ENCODE results near the gene SMPD3. TPM values are rescaled to one million over a fixed set of nuclear protein-coding genes. Genes with fewer than 3 reads are reported as not detected.

Gene SMPD3
- polyA plus RNA-seq, 2 of the 4 experiments (the other 2 are of a cell fraction), result 0.04 to 0.13 TPM

GRCh38 chr16:68355447-68356248 lies 92.7 kb downstream of the SMPD3 start:
- FAIRE-seq, result no peak
- TF ChIP-seq HOXA7 (CRISPR knock-in tag; IDR thresholded peaks at IDR 0.05), result no peak
- no peak for TF ChIP-seq MYC (IDR thresholded peaks at IDR 0.05; ENCODE audit: borderline replicate concordance, low read length)
- TF ChIP-seq HDAC2 (IDR thresholded peaks at IDR 0.05), result no peak
- TF ChIP-seq NPAS2 (CRISPR knock-in tag; IDR thresholded peaks at IDR 0.05; ENCODE audit: borderline replicate concordance), result no peak
- no peak for TF ChIP-seq FOSB (CRISPR knock-in tag; IDR thresholded peaks at IDR 0.05)
- no peak for TF ChIP-seq MAX (IDR thresholded peaks at IDR 0.05)
- TF ChIP-seq ZC3H11A (IDR thresholded peaks at IDR 0.05), result no peak
- TF ChIP-seq FOSL2 (IDR thresholded peaks at IDR 0.05), result no peak
- TF ChIP-seq FOSL2 (CRISPR knock-in tag; IDR thresholded peaks at IDR 0.05), result no peak
- no peak for TF ChIP-seq HES2 (IDR thresholded peaks at IDR 0.05)
- no peak for TF ChIP-seq ATOH8 (CRISPR knock-in tag; IDR thresholded peaks at IDR 0.05; ENCODE audit: low read depth)
- no peak for TF ChIP-seq RAD21 (conservative IDR thresholded peaks at IDR 0.05 in 1 of 2, IDR thresholded peaks at IDR 0.05 in 1 of 2)
- no peak for TF ChIP-seq HMGXB4 (CRISPR knock-in tag; IDR thresholded peaks at IDR 0.05; ENCODE audit: borderline replicate concordance)
- TF ChIP-seq HEYL (CRISPR knock-in tag; IDR thresholded peaks at IDR 0.05), result no peak
- TF ChIP-seq PHF8 (IDR thresholded peaks at IDR 0.05; ENCODE audit: borderline replicate concordance, low read depth), result no peak
- no peak for TF ChIP-seq POLR2A (IDR thresholded peaks at IDR 0.05; ENCODE audit: low read length)
- ChIA-PET CTCF (interaction anchor here (0.5 to 1.9 kb wide), 5 partner anchors 12 to 363 kb away, joined by 3 to 6 read pairs (median 3); no protein-coding TSS in a partner anchor), POLR2A (no interaction called here)
- Histone ChIP-seq H3K4me2 (no peak overlapping the region), H3K4me1 (no peaks in the 10 kb centered on the region), H3K27ac (no peak overlapping the region), H3K9me3 (no peaks in the 10 kb centered on the region), H3K4me3 (no peak overlapping the region)
- DNase-seq (ENCODE audit: low read depth in 1 of 2, low spot score in 1 of 2), result no peak
- ATAC-seq, result peak in 1 of 2 experiments; percentile 21; a peak in 2 of 6 replicates
- WGBS (ENCODE audit: missing lambda C conversion rate), result 95% methylated on average over 23 of the region's 28 CpGs

- Histone ChIP-seq H3K4me2 (no peak overlapping the region), H3K27ac (no peak overlapping the region), H3K9me3 (no peaks in the 10 kb centered on the region), H3K4me1 (no peaks in the 10 kb centered on the region), H3K4me3 (no peak overlapping the region)
- ChIA-PET POLR2A (no interaction called here), CTCF (no interaction called here)
- FAIRE-seq, result no peak
- DNase-seq (ENCODE audit: low read depth in 1 of 2, low spot score in 1 of 2), result no peak
- no peak for ATAC-seq
- WGBS (ENCODE audit: missing lambda C conversion rate), result 92% methylated on average over 9 of the region's 9 CpGs
- no peak for TF ChIP-seq HOXB13 (CRISPR knock-in tag; IDR thresholded peaks at IDR 0.05; ENCODE audit: low read depth)
- no peak for TF ChIP-seq USF2 (IDR thresholded peaks at IDR 0.05)
- no peak for TF ChIP-seq HOXA7 (CRISPR knock-in tag; IDR thresholded peaks at IDR 0.05)
- TF ChIP-seq NFE2L2 (conservative IDR thresholded peaks at IDR 0.05; ENCODE audit: low read length), result no peak
- TF ChIP-seq CHD4 (IDR thresholded peaks at IDR 0.05; ENCODE audit: borderline replicate concordance), result no peak
- no peak for TF ChIP-seq SMC3 (IDR thresholded peaks at IDR 0.05)
- no peak for TF ChIP-seq CEBPB (IDR thresholded peaks at IDR 0.05)
- no peak for TF ChIP-seq FOSB (CRISPR knock-in tag; IDR thresholded peaks at IDR 0.05)
- no peak for TF ChIP-seq E2F6 (IDR thresholded peaks at IDR 0.05; ENCODE audit: borderline replicate concordance, low read depth)
- TF ChIP-seq SREBF2 (IDR thresholded peaks at IDR 0.05), result no peak
- no peak for TF ChIP-seq MAX (IDR thresholded peaks at IDR 0.05)
- no peak for TF ChIP-seq POLR2A (IDR thresholded peaks at IDR 0.05; ENCODE audit: low read length)
- TF ChIP-seq HOXB5 (CRISPR knock-in tag; IDR thresholded peaks at IDR 0.05), result no peak
- no peak for TF ChIP-seq GATA3 (IDR thresholded peaks at IDR 0.05; ENCODE audit: borderline replicate concordance)
Measured at GRCh38 chr16:68354816-68355215, 93.5 kb downstream of the SMPD3 start.
